Esophagus muscularis mucosa (tissue), 4 donors: ENCODE data around the gene CEP135.

Source experiments
- CTCF ChIP-seq, 3 experiments: fragments of 200-600 bp in 2 of 3; fragments of 450-650 bp in 1 of 3; sonication (generic) in 2 of 3; IDR thresholded peaks; one replicate each; pipeline ENCODE4 v1.5.1; 2017 to 2019; ENCODE audit warnings: antibody characterized with exemption in 3 of 3, mild to moderate bottlenecking in 2 of 3, moderate library complexity in 1 of 3
- EP300 ChIP-seq: sonication (generic); formaldehyde crosslinking; IDR thresholded peaks from one replicate; pipeline ENCODE4 v1.6.1; 2017; ENCODE audit warnings: antibody characterized with exemption
- POLR2A ChIP-seq: fragments of 450-650 bp; IDR thresholded peaks from one replicate; pipeline ENCODE4 v1.6.1; 2017; ENCODE audit warnings: antibody characterized with exemption, moderate library complexity, mild to moderate bottlenecking, low read depth
- POLR2AphosphoS5 ChIP-seq, 2 donors: sonication (generic); formaldehyde crosslinking; IDR thresholded peaks; one replicate each; pipeline ENCODE4 v1.6.1; 2017; ENCODE audit warnings: antibody characterized with exemption in 2 of 2

- TF ChIP-seq POLR2AphosphoS5 (IDR thresholded peaks at IDR 0.05) (no peak), POLR2A (no peak), CTCF (IDR thresholded peaks at IDR 0.05) (no peak), EP300 (no peak)
Measured at GRCh38 chr4:55993994-55994663, 45.4 kb downstream of the CEP135 start.
